NCI-H2171 (cell line): ENCODE measurements around the gene SORCS2.

Source experiments
- DNase-seq: peaks from one replicate; lab custom pipeline; 2025; lab: John Stamatoyannopoulos, UW

SORCS2 gene

GRCh38 chr4:7637139-7637538 lies 444.8 kb downstream of the SORCS2 start:
- DNase-seq: no peak

GRCh38 chr4:7637971-7638370 lies 445.6 kb downstream of the SORCS2 start:
- no peak for DNase-seq

- DNase-seq: no peak
Measured at GRCh38 chr4:7638489-7638888, 446.2 kb downstream of the SORCS2 start.

- no peak for DNase-seq
Measured at GRCh38 chr4:7638984-7639789, 446.8 kb downstream of the SORCS2 start.

GRCh38 chr4:7640136-7640535 lies 447.8 kb downstream of the SORCS2 start:
- no peak for DNase-seq

GRCh38 chr4:7641712-7642111 lies 449.4 kb downstream of the SORCS2 start:
- DNase-seq: no peak

GRCh38 chr4:7642741-7643458 lies 450.6 kb downstream of the SORCS2 start:
- DNase-seq: no peak

- DNase-seq: no peak
Measured at GRCh38 chr4:7645158-7645557, 452.8 kb downstream of the SORCS2 start.

- no peak for DNase-seq
Measured at GRCh38 chr4:7645956-7646355, 453.6 kb downstream of the SORCS2 start.

GRCh38 chr4:7646384-7647061 lies 454.2 kb downstream of the SORCS2 start:
- DNase-seq: no peak

- DNase-seq: no peak
Measured at GRCh38 chr4:7647186-7647585, 454.8 kb downstream of the SORCS2 start.

GRCh38 chr4:7647600-7648543 lies 455.5 kb downstream of the SORCS2 start:
- DNase-seq: no peak

GRCh38 chr4:7648544-7649395 lies 456.4 kb downstream of the SORCS2 start:
- DNase-seq: no peak

GRCh38 chr4:7649411-7649740 lies 457.0 kb downstream of the SORCS2 start:
- DNase-seq: no peak

- DNase-seq: no peak
Measured at GRCh38 chr4:7649741-7650531, 457.6 kb downstream of the SORCS2 start.

GRCh38 chr4:7650606-7651385 lies 458.5 kb downstream of the SORCS2 start:
- DNase-seq: no peak

GRCh38 chr4:7651461-7651921 lies 459.2 kb downstream of the SORCS2 start:
- DNase-seq: no peak

- DNase-seq: no peak
Measured at GRCh38 chr4:7652006-7652405, 459.7 kb downstream of the SORCS2 start.

GRCh38 chr4:7652451-7652881 lies 460.1 kb downstream of the SORCS2 start:
- no peak for DNase-seq
